GM11168 (cell line): ENCODE data around the gene YIPF3.
"Not testable (repeated sequence)": the region's sequence is repeated elsewhere in the genome, so short reads cannot be mapped to it uniquely, and the experiment has no call there.

Source experiments
- in situ Hi-C: fragments of 300-500 bp; cut with MboI; formaldehyde crosslinking; loops from one replicate; pipeline ENCODE4 v1.12.0; 2022; ENCODE audit warnings: low sequenced_read_pairs; ENCODE audit not compliant: unreplicated experiment

YIPF3 gene

GRCh38 chr6:43509984-43510826 lies 6.5 kb downstream of the YIPF3 start, which contains the start of gene LRRC73:
Gene LRRC73 (minus strand): TSS chr6:43510346. CDS start chr6:43509785, 561 bp downstream.
- in situ Hi-C loops, result loop anchor here (10.0 kb wide), 1 partner anchor 245 kb away; no protein-coding TSS in a partner anchor

- in situ Hi-C loops, result loop anchor here (10.0 kb wide), 1 partner anchor 245 kb away; no protein-coding TSS in a partner anchor
Observed at GRCh38 chr6:43509142-43509983, 7.4 kb downstream of the YIPF3 start.

GRCh38 chr6:43508481-43509141 lies 8.1 kb downstream of the YIPF3 start:
- in situ Hi-C loops, result loop anchor here (10.0 kb wide), 1 partner anchor 244 kb away; no protein-coding TSS in a partner anchor

- in situ Hi-C loops, result loop anchor here (10.0 kb wide), 1 partner anchor 242 kb away; no protein-coding TSS in a partner anchor
Observed at GRCh38 chr6:43506667-43507471, 9.9 kb downstream of the YIPF3 start.

- in situ Hi-C loops, result loop anchor here (10.0 kb wide), 1 partner anchor 241 kb away; no protein-coding TSS in a partner anchor
Observed at GRCh38 chr6:43506171-43506570, 10.6 kb downstream of the YIPF3 start.

- in situ Hi-C loops, result loop anchor here (10.0 kb wide), 1 partner anchor 241 kb away; no protein-coding TSS in a partner anchor
Observed at GRCh38 chr6:43505718-43506117, 11.0 kb downstream of the YIPF3 start.

GRCh38 chr6:43504756-43505593 lies 11.8 kb downstream of the YIPF3 start:
- in situ Hi-C loops, result loop anchor here (10.0 kb wide), 1 partner anchor 240 kb away; no protein-coding TSS in a partner anchor

- in situ Hi-C loops, result loop anchor here (10.0 kb wide), 1 partner anchor 239 kb away; no protein-coding TSS in a partner anchor
Observed at GRCh38 chr6:43503443-43503842, 13.3 kb downstream of the YIPF3 start.

- in situ Hi-C loops, result loop anchor here (10.0 kb wide), 1 partner anchor 238 kb away; no protein-coding TSS in a partner anchor
Observed at GRCh38 chr6:43502666-43503065, 14.1 kb downstream of the YIPF3 start.

GRCh38 chr6:43500921-43501320 lies 15.8 kb downstream of the YIPF3 start:
- in situ Hi-C loops, result loop anchor here (10.0 kb wide), 1 partner anchor 236 kb away; no protein-coding TSS in a partner anchor

GRCh38 chr6:43499028-43499815 lies 17.5 kb downstream of the YIPF3 start:
- in situ Hi-C loops, result no loop called here

GRCh38 chr6:43498291-43498690 lies 18.4 kb downstream of the YIPF3 start:
- in situ Hi-C loops, result not testable (repeated sequence)

GRCh38 chr6:43497689-43498088 lies 19.0 kb downstream of the YIPF3 start:
- in situ Hi-C loops, result no loop called here

GRCh38 chr6:43497129-43497396 lies 19.7 kb downstream of the YIPF3 start:
- in situ Hi-C loops, result no loop called here

- in situ Hi-C loops, result no loop called here
Observed at GRCh38 chr6:43496370-43497128, 20.2 kb downstream of the YIPF3 start.

GRCh38 chr6:43495409-43495941 lies 21.3 kb downstream of the YIPF3 start:
- in situ Hi-C loops, result no loop called here

GRCh38 chr6:43494766-43495165 lies 22.0 kb downstream of the YIPF3 start:
- in situ Hi-C loops, result no loop called here
